Medulla oblongata (tissue), 1 donor: ENCODE results near the gene GNAZ.

Experiments
- DNase-seq: peaks from one replicate; pipeline ENCODE4 v3.0.0-alpha.2; 2015; ENCODE audit errors: extremely low spot score

GNAZ gene

GRCh38 chr22:23106344-23106743, 36.0 kb downstream of the GNAZ start:
- no peak for DNase-seq

GRCh38 chr22:23106906-23107367, 36.6 kb downstream of the GNAZ start:
- DNase-seq, result no peak

- DNase-seq, result no peak
Measured at GRCh38 chr22:23107487-23108248, 37.3 kb downstream of the GNAZ start.

GRCh38 chr22:23108249-23109078, 38.1 kb downstream of the GNAZ start:
- no peak for DNase-seq

- DNase-seq, result no peak
Measured at GRCh38 chr22:23109079-23109347, 38.7 kb downstream of the GNAZ start.

- no peak for DNase-seq
Measured at GRCh38 chr22:23109441-23109978, 39.2 kb downstream of the GNAZ start.

GRCh38 chr22:23110190-23110921, 40.0 kb downstream of the GNAZ start:
- peak; percentile 62 for DNase-seq

- no peak for DNase-seq
Measured at GRCh38 chr22:23110922-23111527, 40.7 kb downstream of the GNAZ start.

- no peak for DNase-seq
Measured at GRCh38 chr22:23112472-23113012, 42.2 kb downstream of the GNAZ start.

- DNase-seq, result peak; percentile 75
Measured at GRCh38 chr22:23113067-23113846, 42.9 kb downstream of the GNAZ start.

- DNase-seq, result peak; percentile 93
Measured at GRCh38 chr22:23113847-23114720, 43.8 kb downstream of the GNAZ start.

GRCh38 chr22:23114721-23115020, 44.4 kb downstream of the GNAZ start:
- DNase-seq, result no peak

GRCh38 chr22:23115369-23115768, 45.0 kb downstream of the GNAZ start:
- DNase-seq, result no peak

- DNase-seq, result no peak
Measured at GRCh38 chr22:23115825-23116494, 45.6 kb downstream of the GNAZ start.

- DNase-seq, result peak; percentile 42
Measured at GRCh38 chr22:23116506-23117263, 46.4 kb downstream of the GNAZ start.

- DNase-seq, result no peak
Measured at GRCh38 chr22:23117275-23117674, 47.0 kb downstream of the GNAZ start.

- DNase-seq, result no peak
Measured at GRCh38 chr22:23117891-23118646, 47.8 kb downstream of the GNAZ start.
